Mesothelial cell of epicardium (in vitro differentiated cells): Measurements from ENCODE around the gene DLG5. TPM values are rescaled to one million over a fixed set of nuclear protein-coding genes. Genes with fewer than 3 reads are reported as not detected.

ENCODE experiments used
- DNase-seq, 2 experiments: peaks; one replicate each; pipeline ENCODE4 v3.0.0; 2021; ENCODE audit warnings: low spot score in 2 of 2; ENCODE audit not compliant: unreplicated experiment in 2 of 2
- H3K27ac Mint-ChIP-seq: 2 replicates; pipeline ENCODE4 v1.8.0; 2021; ENCODE audit warnings: mixed read lengths
- H3K27me3 Mint-ChIP-seq: 2 replicates; pipeline ENCODE4 v1.8.0; 2021; ENCODE audit warnings: low read depth, mixed read lengths
- H3K36me3 Mint-ChIP-seq: 2 replicates; pipeline ENCODE4 v1.8.0; 2021; ENCODE audit warnings: mixed read lengths
- H3K4me1 Mint-ChIP-seq: 2 replicates; pipeline ENCODE4 v1.8.0; 2021; ENCODE audit warnings: mixed read lengths
- H3K4me3 Mint-ChIP-seq: 2 replicates; pipeline ENCODE4 v1.8.0; 2021; ENCODE audit warnings: mild to moderate bottlenecking, moderate library complexity, mixed read lengths
- H3K9me3 Mint-ChIP-seq: 2 replicates; pipeline ENCODE4 v1.8.0; 2021; ENCODE audit warnings: mixed read lengths
- total RNA-seq: library from RNA; stranded (reverse); gene quantifications from 3 replicates; pipeline ENCODE4 v1.2.1, GENCODE V29; 2021
- TF ChIP-seq, protein P1 (sequence below): fragments of 200-600 bp; sonication (generic); IDR thresholded peaks from one replicate; pipeline ENCODE4 v1.5.0; 2021; ENCODE audit warnings: antibody characterized with exemption; ENCODE audit not compliant: unreplicated experiment

DLG5 gene
- total RNA-seq, 1 donor from 2014 or later: 82.2 TPM

DNA sequence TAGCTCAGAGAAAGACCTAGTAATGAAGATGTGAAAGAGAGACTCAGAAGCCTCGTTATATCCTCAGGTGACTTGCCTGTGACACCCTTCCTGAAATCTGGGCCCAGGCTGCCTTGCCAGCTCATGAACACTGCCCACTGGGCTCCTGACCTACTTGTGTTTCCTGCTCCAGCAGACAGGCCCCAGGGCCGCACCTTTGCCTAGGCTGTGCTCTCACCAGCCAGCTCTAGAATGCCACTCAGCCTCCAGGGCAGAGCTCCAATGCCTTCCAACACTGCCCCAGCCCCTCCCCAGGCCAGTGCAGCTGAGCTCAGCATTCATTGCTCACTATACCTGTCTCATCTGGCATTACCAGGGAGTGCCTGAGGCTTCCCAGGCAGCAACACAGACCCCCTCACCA, 94.3 kb downstream of the DLG5 start:
- Mint-ChIP-seq H3K36me3 (peaks cover 31% of the 10 kb centered on the region), H3K27me3 (no peaks in the 10 kb centered on the region), H3K4me3 (no peak overlapping the region), H3K27ac (no peak overlapping the region), H3K9me3 (no peaks in the 10 kb centered on the region), H3K4me1 (peaks cover 4% of the 10 kb centered on the region)
- no peak for DNase-seq
- TF ChIP-seq, protein P1, sequence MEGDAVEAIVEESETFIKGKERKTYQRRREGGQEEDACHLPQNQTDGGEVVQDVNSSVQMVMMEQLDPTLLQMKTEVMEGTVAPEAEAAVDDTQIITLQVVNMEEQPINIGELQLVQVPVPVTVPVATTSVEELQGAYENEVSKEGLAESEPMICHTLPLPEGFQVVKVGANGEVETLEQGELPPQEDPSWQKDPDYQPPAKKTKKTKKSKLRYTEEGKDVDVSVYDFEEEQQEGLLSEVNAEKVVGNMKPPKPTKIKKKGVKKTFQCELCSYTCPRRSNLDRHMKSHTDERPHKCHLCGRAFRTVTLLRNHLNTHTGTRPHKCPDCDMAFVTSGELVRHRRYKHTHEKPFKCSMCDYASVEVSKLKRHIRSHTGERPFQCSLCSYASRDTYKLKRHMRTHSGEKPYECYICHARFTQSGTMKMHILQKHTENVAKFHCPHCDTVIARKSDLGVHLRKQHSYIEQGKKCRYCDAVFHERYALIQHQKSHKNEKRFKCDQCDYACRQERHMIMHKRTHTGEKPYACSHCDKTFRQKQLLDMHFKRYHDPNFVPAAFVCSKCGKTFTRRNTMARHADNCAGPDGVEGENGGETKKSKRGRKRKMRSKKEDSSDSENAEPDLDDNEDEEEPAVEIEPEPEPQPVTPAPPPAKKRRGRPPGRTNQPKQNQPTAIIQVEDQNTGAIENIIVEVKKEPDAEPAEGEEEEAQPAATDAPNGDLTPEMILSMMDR: no peak

DNA sequence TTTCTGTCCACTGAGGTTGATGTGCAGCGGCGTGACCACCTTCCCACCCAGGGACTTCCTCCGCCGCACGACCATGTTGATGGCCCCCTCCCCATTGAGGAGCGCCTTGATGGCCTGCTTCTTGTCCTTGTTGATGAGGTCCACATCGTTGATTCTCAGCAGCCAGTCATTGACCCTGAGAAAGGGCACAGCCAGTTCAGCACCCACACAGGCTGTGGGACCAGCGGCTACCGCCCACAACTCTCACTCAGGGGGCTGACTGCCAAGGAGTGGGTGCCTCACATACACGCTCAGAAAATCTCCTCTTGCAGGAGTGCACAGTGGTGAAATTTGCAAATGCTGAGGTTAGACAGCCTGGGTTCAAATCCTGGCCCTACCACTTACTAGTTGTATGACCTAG, 97.2 kb downstream of the DLG5 start:
- Mint-ChIP-seq H3K36me3 (peaks cover 29% of the 10 kb centered on the region), H3K4me3 (no peak overlapping the region), H3K27me3 (no peaks in the 10 kb centered on the region), H3K4me1 (no peaks in the 10 kb centered on the region), H3K27ac (no peak overlapping the region), H3K9me3 (no peaks in the 10 kb centered on the region)
- TF ChIP-seq, protein P1: no peak
- no peak for DNase-seq

DNA sequence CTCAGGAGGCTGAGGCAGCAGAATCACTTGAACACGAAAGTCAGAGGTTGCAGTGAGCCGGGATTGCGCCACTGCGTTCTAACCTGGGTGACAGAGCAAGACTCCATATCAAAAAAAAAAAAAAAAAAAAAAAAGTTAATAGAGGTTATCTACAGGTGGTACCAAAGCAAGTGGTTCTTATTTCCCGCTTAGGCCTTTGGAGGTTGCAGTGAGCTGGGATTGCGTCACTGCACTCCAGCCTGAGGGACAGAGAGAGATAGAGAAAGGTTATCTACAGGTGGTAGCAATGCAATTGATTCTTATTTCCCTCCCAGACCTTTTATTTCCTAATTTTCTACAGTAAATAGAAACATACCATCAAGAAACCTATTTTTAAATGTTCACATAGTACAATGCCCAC, 98.2 kb downstream of the DLG5 start:
- H3K27me3 Mint-ChIP-seq: no peaks in the 10 kb centered on the region
- H3K36me3 Mint-ChIP-seq: peaks cover 31% of the 10 kb centered on the region
- no peaks in the 10 kb centered on the region for H3K4me1 Mint-ChIP-seq
- no peaks in the 10 kb centered on the region for H3K9me3 Mint-ChIP-seq
- DNase-seq: no peak
- no peak overlapping the region for H3K27ac Mint-ChIP-seq
- H3K4me3 Mint-ChIP-seq: no peak overlapping the region
- TF ChIP-seq, protein P1: no peak

DNA sequence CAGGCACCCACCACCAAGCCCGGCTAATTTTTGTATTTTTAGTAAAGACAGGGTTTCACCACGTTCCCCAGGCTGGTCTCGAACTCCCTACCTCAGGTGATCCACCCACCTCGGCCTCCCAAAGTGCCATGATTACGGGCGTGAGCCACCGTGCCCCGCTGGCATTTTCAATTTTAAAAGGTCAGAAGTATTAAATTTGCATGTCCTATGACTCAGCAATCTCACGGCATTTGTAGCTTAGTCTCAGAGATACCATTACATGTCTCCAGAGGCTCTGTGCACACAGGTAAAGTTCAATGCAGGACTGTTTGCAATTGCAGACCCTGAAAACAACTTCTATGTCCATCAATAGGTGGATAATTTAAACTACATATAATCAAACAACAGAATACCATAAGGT, 99.2 kb downstream of the DLG5 start:
- DNase-seq: no peak
- TF ChIP-seq, protein P1: no peak
- no peaks in the 10 kb centered on the region for H3K27me3 Mint-ChIP-seq
- H3K27ac Mint-ChIP-seq: no peak overlapping the region
- H3K4me1 Mint-ChIP-seq: no peaks in the 10 kb centered on the region
- no peaks in the 10 kb centered on the region for H3K9me3 Mint-ChIP-seq
- peaks cover 32% of the 10 kb centered on the region for H3K36me3 Mint-ChIP-seq
- H3K4me3 Mint-ChIP-seq: no peak overlapping the region

DNA sequence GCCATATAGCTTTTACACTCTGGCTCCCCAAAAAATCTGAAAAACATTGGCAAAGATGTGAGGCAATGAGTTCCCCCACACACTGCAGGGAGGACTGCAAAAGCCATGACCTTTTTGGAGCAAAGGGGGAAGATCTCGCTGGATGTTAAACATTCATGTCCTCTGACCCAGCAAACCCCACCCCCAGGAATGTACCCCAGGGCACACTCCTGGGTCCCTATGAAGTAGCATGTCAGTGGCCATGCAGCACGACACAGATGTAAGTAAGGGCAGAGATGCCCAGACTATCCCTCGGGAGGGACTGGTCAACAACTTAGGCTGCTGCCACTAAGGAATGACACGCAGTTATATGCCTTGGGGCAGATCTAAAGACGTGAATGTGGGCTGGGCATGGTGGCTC, 100.6 kb downstream of the DLG5 start:
- TF ChIP-seq, protein P1: no peak
- H3K4me1 Mint-ChIP-seq: no peaks in the 10 kb centered on the region
- peaks cover 32% of the 10 kb centered on the region for H3K36me3 Mint-ChIP-seq
- no peak overlapping the region for H3K4me3 Mint-ChIP-seq
- no peak for DNase-seq
- H3K9me3 Mint-ChIP-seq: no peaks in the 10 kb centered on the region
- H3K27me3 Mint-ChIP-seq: no peaks in the 10 kb centered on the region
- H3K27ac Mint-ChIP-seq: no peak overlapping the region

DNA sequence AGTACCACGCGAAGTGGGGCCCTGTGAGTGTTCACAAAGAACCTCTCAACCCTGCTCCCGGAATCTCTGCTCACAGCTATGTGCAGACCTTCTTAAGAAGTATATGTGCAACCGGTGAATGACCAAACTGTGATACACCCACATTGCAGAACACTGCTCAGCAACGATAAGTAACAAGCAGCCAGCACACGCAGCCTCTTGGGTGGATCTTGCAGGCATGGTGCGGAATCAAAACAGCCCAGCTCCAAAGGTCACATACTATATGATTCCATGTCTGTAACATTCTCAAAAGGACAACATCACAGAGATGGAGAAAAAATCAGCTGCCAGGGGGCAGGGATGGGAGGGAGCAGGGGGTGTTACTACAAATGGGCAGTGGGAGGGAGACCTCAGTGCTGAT, 101.6 kb downstream of the DLG5 start:
- no peaks in the 10 kb centered on the region for H3K27me3 Mint-ChIP-seq
- H3K4me3 Mint-ChIP-seq: no peak overlapping the region
- no peak for DNase-seq
- no peaks in the 10 kb centered on the region for H3K9me3 Mint-ChIP-seq
- H3K27ac Mint-ChIP-seq: no peak overlapping the region
- H3K4me1 Mint-ChIP-seq: no peaks in the 10 kb centered on the region
- TF ChIP-seq, protein P1: no peak
- H3K36me3 Mint-ChIP-seq: peaks cover 35% of the 10 kb centered on the region
